AG09319 (cell line): ENCODE results near the gene ZNF578.
"Not testable (repeated sequence)": the region's sequence is repeated elsewhere in the genome, so short reads cannot be mapped to it uniquely, and the experiment has no call there.

ENCODE experiments used
- DNase-seq: peaks from one replicate; pipeline ENCODE4 v3.0.0-alpha.2; 2010; ENCODE audit warnings: low read depth; ENCODE audit errors: extremely low read depth
- CTCF ChIP-seq: IDR thresholded peaks from 2 replicates; pipeline ENCODE4 v1.5.1; 2011; ENCODE audit warnings: low read depth, mild to moderate bottlenecking, inconsistent platforms, low read length, moderate library complexity

Gene ZNF578

GRCh38 chr19:52535771-52536447 lies 82.6 kb downstream of the ZNF578 start:
- DNase-seq, result peak; percentile 20
- no peak; the same call in 1 of the 2 replicates for TF ChIP-seq CTCF

GRCh38 chr19:52536448-52536800 lies 83.1 kb downstream of the ZNF578 start:
- DNase-seq, result no peak
- no peak for TF ChIP-seq CTCF

- DNase-seq, result not testable (repeated sequence)
Observed at GRCh38 chr19:52538815-52539214, 85.5 kb downstream of the ZNF578 start.

- DNase-seq, result not testable (repeated sequence)
Observed at GRCh38 chr19:52541176-52541575, 87.8 kb downstream of the ZNF578 start.

- no peak for TF ChIP-seq CTCF
- DNase-seq, result no peak
Observed at GRCh38 chr19:52541608-52542007, 88.3 kb downstream of the ZNF578 start.

- not testable (repeated sequence) for DNase-seq
Observed at GRCh38 chr19:52542541-52542940, 89.2 kb downstream of the ZNF578 start.

- no peak for TF ChIP-seq CTCF
- no peak for DNase-seq
Observed at GRCh38 chr19:52542984-52543664, 89.8 kb downstream of the ZNF578 start.

GRCh38 chr19:52554216-52554971 lies 101.0 kb downstream of the ZNF578 start:
- no peak for TF ChIP-seq CTCF
- DNase-seq, result no peak
